Left colon (tissue), 2 donors: Measurements from ENCODE around the gene MBNL3. TPM values are rescaled to one million over a fixed set of nuclear protein-coding genes. Genes with fewer than 3 reads are reported as not detected.
"Not testable (repeated sequence)": the region's sequence is repeated elsewhere in the genome, so short reads cannot be mapped to it uniquely, and the experiment has no call there.

Experiments
- ATAC-seq: fragments of 200-7000 bp; cut with Tn5 transposase; one replicate; pipeline ENCODE4 v1.9.1; 2020; ENCODE audit warnings: mild to moderate bottlenecking, moderate library complexity
- DNase-seq, 2 donors: peaks; one replicate each; pipeline ENCODE4 v3.0.0-alpha.2; 2020
- intact Hi-C, 2 donors: fragments of 100-400 bp; cut with DNase I in 1 of 2; cut with micrococcal nuclease in 1 of 2; formaldehyde crosslinking; loops; one replicate each; pipeline versions ENCODE4 v1.11.2 to v1.14.0; 2022; cut with DNase I, micrococcal nuclease
- total RNA-seq, 2 donors: library from RNA; stranded (reverse); fragmentation: NEBNext Ultra II Directional; extraction: Animal tissue kit (Norgen Biotek cat#: 25700); gene quantifications; one replicate each; pipeline ENCODE4 v1.2.1, GENCODE V29; 2021
- donor health status: DM: no; HTN: no; CAD: no.
- donor health status: DM: yes; HTN: yes; CAD: no.

Gene MBNL3
- total RNA-seq, 2 donors from 2014 or later: 40.2 to 46.2 TPM

DNA sequence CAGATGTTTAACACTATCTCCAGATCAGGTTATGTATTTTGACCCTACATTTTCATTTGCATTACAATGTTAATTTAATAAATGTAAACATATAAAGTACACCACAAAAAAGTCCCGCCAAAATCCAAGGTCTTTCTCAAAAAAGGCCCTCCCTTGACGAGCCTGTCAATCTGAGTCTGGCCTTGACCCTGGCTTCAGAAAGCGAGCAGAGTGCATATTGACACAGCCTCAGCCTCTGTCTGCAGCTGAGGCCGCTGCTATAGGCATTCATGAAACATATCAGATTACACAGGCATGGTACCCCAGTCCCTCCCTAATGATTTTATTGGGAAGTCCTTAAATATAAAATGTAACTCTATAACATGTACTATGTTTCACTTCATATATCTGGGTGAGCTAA lies 6.2 kb downstream of the MBNL3 start:
- DNase-seq: no peak
- intact Hi-C loops: no loop called here
- ATAC-seq: no peak

DNA sequence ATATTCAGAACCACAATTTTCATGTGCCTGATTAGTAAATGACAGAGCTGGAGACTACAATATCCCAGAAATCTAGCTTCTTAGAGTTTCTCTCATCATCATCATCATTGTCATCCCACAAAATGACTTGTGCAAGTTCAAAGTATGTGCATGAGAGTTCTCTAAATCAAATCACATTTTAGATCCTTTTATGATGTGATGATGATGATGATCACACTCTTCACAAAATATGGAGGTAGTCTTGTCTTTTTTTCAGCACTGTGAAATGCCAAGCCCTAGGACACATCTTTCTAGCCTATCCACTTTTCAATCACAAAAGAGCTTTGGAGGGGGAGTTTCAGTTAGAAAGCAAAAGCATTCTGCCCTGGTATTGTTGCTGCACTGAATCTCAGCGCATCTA lies 7.4 kb downstream of the MBNL3 start:
- intact Hi-C loops: no loop called here
- DNase-seq: no peak
- ATAC-seq: no peak

DNA sequence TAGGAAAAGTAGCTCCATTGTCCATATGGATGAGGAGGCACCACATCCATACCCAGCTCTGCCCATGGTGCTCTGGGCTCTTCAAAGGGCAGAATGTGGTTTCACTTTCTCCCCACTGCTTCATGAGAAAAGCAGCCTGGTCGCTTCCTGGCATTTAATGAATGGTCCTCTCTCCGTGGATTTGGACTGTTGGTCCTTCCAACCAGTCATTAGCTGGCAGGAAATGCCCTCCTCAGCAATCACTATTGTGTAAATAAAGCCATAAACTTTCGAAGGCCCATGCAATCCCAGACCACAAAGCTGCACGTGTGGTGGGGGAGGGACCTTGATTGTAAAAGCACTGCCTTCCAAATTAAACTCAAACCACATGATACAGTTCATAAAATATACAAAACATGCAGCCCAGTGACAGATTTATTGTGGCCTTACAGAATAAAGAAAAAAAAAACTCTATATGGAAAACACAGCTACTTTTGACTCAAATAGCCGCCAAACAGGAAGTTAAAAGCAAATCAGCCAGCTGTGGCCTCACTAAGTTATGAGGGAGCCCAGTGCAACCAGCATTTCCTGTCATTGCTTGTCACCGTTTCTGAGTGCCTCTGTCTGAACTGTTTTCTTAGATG lies 8.1 kb downstream of the MBNL3 start:
- ATAC-seq (peak; percentile 87), DNase-seq (peak; percentile 62 to 64)
- intact Hi-C loops: no loop called here

DNA sequence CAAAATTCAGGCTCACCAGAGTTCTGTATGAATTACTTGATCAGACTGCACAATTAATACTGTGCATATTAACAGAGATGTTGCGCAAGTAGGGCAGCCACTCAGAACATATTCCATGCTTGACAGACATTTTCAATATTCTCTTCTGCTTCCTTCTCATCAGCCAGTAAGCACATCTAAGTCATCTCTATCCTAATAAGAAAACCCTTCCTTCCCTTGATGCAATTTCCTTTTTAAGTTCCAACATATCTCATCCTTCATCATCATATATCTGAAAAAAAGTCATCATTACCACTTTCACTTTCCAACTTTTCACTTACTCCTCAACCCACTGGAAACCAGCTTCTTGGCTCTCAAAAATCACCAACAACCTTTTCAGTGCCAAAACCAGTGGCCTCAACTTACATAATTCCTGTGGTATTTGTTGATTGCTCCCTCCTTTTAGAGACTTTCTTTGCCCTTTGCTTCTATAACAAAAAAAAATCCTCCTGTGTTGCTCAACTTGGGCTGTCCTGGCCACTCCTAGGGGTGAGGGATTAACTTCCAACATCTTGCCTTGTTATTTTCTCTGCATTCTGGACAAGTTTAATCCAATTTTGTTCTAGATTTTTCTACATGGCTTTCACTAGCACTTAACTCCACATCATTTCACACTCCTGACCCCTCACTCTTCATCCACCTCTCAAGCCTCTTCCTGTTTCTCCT lies 14.1 kb downstream of the MBNL3 start:
- ATAC-seq (no peak), DNase-seq (no peak)
- intact Hi-C loops: no loop called here

DNA sequence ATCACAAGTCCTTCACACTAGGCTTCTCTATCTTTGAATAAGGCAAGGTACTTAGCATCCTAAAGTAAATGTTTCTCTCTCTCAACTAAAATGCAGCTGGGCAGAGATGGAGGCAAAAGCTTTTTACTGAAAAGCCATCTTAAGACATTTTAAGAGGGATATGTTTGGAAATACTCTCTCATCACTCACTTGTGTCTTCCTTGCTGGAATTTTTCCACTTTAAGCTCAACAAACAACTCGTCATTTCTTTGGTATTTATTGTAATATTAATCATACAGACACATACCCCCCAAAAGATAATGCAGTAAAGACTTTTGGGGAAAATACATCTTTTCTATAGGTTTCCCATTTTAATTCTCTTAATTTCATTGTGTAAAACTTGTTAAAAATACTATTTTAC lies 16.4 kb downstream of the MBNL3 start:
- intact Hi-C loops: no loop called here
- no peak for DNase-seq
- ATAC-seq: no peak

DNA sequence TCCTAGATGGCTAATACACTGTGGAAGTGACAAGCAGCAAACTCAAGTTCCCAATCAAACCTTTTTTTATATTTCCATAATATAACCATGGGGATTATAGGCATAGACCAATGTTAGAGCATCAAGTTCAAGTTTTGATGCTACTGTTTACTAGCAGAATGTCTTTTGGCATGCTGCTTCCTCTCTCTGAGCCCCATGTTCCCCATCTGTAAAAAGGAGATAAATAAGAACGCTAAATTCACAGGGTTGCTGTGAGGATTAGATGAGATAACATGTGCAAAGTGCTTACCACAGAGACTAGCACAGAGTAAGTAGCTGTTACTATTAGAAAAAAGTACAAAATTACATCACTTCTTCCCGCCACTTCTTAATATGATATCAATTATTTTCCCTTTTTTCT lies 18.0 kb downstream of the MBNL3 start:
- ATAC-seq (no peak), DNase-seq (no peak)
- intact Hi-C loops: no loop called here

DNA sequence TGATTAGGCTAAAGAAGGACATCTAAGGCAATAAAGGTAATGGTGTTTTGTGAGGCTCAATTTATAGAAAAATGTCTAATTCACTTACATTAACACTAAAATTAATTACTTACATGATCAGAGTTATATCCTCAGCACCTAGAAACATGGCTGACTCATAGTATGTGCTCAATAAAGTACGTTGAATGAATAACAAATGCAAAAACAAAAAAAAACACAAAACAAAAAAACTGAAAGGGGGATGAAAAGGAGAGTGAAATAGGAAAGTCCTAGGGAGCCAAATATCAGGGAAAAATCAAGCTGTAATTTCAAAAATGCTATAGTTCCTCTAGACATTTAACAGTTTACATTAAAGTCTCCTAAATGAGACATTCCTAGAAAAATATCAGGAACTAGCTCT lies 18.7 kb downstream of the MBNL3 start:
- no peak for DNase-seq
- no peak for ATAC-seq
- intact Hi-C loops: no loop called here

DNA sequence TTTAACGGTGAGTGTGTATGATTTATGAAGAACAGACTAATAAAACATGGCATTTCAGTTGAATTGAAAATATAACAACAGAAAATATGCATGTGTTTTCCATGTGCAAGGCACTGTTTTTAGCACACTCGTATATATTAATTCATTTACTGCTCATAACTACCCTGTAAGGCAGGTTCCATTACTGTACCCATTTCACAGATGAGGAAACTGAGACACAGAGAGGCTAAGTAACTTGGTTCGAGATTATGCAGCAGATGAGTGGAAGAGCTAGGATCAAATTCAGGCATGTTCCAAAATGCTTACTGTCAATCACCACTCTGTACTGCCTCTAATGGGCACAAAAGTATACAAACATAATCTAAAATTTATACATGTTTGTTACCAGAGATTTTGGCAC lies 20.4 kb downstream of the MBNL3 start:
- DNase-seq (no peak), ATAC-seq (no peak)
- intact Hi-C loops: no loop called here

DNA sequence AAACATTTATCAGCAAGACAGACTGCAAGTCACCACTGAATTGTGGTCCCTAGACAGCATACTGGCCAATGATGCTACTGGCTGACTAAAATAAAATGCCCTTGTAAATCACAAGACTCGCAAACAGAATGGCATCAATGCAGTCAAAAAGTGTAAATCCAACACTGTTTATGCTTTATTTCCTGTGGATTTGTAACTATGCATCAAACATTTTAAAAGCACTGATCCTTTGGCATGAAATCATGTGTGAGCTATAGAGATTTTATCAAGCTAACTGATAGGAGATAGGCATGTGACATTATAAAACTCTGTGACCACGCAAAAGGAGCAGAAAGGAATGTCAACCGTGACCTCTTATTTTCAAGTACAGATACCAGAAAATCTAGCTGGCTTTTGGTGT lies 20.8 kb downstream of the MBNL3 start:
- intact Hi-C loops: no loop called here
- no peak for ATAC-seq

DNA sequence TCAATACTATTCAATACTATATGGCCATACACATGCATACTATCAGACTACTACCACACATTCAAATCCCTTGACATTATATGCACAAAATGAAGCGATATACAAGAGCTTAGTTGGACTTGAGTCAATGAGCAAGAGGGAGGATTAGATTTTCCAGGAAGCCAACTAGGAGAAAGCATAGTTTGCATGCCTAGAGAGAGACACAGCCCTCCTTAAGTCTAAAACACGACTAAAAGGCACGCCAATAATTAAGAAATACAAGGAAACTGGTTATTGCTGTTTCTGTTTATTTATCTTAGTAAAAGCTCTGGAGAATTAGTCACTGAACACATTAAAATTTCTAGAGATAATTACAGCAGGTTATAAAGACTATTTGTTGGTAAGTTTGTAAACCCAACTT lies 21.8 kb downstream of the MBNL3 start:
- ATAC-seq: no peak
- intact Hi-C loops: no loop called here

More for the DNA sequence above, 20.8 kb downstream of the MBNL3 start:
- no peak for DNase-seq

DNA sequence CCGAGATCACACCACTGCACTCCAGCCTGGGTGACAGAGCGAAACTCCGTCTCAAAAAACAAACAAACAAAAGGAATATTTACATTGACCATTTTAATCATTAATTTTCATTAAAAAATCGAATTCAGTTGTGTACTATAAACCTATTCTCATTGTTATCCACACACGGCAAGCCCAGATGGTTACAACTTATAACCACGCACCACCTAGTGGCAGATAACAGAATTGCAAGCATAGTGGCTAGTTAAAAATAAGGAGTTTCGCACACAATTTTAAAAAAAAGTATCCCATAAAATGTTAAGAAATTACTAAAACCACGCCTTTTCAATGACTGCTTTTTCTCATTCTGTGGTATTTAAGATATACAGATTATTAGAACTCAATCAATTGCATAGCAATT lies 25.4 kb downstream of the MBNL3 start:
- intact Hi-C loops: no loop called here
- ATAC-seq: no peak
- peak in 1 of 2 donors; percentile 14 for DNase-seq

More for the DNA sequence above, 21.8 kb downstream of the MBNL3 start:
- DNase-seq: no peak

DNA sequence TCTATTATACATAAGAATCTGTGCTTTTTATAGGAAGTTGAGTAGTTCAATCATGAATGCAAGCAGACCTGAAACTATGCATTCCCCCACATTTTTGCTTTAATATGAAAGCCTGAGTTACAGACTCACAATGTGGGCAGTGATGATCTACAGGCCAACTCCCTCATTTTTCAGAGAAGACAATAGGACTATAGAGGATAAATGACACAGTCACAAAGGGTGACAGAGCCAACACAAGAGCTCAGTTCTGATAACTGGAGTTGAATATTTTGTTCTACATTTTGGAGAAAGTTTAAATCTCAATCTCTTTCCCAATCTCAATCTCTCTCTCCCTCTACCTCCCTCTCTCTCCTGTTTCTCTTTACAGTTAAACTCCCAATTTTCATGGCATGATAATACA lies 27.0 kb downstream of the MBNL3 start:
- DNase-seq (no peak), ATAC-seq (no peak)

DNA sequence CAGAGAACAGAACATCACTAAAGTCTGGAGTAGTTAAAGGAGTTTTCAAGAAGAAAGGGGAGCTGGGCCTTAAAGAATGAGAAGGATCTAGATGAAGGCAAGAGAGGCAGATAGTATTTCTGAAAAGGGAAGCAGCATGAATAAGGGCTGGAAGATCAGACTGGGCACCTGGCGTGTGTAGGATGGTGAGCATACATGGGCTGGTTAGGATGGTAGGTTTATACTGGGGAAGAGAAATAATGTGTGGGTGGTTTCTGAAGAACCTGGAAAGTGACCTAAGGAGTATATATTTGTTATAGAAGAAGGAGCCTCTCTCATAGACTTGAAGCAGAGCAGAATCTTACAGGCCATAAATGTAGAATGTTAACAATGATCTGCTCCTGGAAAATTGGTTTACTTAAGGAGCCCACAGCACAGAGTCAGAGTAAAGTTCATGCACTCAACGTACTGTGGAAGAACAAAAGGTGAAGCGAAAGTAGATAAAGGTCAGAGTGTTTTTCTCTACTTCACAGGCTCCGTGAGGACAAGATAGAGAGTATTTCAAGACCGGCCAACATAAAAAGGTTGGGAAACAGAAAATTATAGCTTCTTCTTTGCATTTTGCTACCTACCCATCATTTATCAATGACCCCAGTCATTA lies 35.8 kb downstream of the MBNL3 start:
- ATAC-seq (no peak), DNase-seq (no peak)
- intact Hi-C loops: no loop called here

More for the DNA sequence above, 27.0 kb downstream of the MBNL3 start:
- intact Hi-C loops: no loop called here

DNA sequence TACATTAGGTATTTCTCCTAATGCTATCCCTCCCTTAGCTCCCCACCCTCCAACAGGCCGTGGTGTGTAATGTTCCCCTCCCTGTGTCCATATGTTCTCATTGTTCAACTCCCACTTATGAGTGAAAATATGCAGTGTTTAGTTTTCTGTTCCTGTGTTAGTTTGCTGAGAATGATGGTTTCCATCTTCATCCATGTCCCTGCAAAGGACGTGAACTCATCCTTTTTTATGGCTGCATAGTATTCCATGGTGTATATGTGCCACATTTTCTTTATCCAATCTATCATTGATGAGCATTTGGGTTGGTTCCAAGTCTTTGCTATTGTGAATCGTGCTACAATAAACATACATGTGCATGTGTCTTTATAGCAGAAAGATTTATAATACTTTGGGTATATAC lies 42.9 kb downstream of the MBNL3 start:
- intact Hi-C loops: loop anchor here in 1 of 2 donors (10.0 kb wide), 1 partner anchor 151 kb away; no protein-coding TSS in a partner anchor
- DNase-seq: not testable (repeated sequence)

DNA sequence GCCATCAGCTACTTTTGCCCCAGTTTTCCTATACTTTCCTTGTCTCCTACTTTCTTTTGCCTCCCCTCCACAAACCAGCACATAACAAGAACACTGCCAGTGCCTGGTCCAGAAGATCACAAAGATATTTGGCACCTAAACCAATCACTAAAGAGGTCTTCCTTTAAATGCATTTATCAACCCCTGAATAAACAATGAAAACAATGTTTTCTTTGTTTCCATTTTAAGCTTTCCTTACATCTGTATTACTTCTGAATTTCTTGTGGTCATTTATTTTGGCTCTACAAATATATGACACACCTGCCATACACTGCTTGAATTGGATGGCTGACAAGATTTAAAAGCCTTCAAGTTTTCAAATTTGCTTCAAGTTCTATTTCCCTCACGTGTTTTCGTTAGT lies 43.9 kb downstream of the MBNL3 start:
- no peak for DNase-seq
- ATAC-seq: no peak
- intact Hi-C loops: loop anchor here in 1 of 2 donors (10.0 kb wide), 1 partner anchor 150 kb away; no protein-coding TSS in a partner anchor

More for the DNA sequence above, 42.9 kb downstream of the MBNL3 start:
- ATAC-seq: not testable (repeated sequence)

DNA sequence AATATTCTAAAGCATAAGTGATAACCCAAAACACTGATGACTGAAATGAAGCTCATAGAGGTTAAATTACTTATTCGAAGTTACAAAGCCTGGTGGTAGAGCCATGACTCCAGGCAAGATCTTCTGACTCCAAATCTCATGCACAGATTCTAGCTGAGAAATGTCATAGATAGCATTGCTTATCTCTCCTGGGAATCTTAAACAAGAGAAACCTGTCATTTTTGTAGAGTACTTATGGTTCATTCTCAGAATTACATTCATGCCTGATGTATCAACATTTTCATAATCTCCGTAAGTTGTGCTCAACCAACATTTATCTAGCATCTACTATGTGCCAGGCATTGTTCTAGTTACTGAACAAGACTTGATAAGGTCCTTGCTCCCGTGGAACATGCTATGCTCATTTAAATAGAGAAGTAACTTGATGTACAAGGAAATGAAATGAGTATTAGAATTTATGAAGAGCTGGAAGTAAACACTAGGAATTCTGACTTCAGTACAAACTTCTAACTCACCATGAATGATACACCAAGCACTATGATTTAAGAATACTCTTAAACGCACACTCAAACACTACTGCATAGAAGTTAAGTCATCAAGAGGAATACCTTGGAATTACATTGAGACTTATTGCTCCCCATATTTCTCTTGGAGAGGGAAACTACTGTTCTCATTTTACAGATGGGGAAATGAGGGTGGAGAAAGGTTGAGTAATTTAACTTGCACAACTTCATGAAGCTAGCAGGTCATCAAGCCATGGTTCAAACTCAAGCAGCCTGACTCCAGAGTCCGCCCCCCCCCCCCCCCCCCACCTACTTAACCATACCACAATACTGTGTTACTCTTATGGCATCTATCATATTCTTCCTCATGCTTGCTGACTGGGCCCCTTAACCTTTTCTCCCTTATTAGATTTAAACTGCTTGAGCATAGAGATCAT lies 45.4 kb downstream of the MBNL3 start:
- intact Hi-C loops: loop anchor here in 1 of 2 donors (10.0 kb wide), 1 partner anchor 149 kb away; no protein-coding TSS in a partner anchor
- DNase-seq (no peak), ATAC-seq (no peak)

DNA sequence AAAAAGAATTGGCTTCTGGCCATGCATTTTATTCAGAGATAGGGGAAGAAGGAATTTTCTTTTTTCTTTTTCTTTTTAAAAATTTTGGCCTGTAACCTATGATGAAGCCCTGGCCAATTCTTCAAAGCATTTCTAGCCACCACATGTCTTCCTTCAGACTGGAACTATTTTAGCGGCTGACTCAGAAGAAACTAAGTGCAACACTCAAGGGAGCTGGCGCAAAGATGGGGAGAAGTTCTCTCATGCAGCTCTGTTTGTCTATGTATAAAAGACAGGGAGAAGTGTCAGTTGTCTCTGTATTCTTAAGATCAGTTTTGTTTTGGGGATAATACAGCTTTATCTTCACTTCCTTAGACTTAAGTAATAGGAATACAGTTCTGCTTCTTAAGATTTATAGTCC lies 46.1 kb downstream of the MBNL3 start:
- intact Hi-C loops: loop anchor here in 1 of 2 donors (10.0 kb wide), 1 partner anchor 148 kb away; no protein-coding TSS in a partner anchor
- ATAC-seq (no peak), DNase-seq (no peak)

DNA sequence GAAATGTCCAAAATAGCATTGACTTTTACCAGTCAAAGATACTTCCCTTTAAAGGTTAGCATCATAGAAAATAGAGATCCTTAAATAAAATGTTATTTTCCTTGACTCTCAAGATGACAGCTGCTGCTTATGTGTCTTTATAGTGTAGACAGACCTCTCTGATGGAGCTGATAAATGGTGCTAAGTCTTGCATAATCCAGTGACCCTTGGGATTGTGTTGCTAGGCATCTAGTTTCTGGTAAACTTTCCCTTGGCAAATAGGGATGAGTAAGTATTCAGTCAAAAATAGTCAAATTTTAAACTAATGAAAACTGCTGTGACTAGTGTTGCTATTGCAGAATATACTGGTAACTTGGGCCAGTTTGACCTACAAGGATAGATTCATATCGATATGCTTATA lies 53.6 kb downstream of the MBNL3 start:
- intact Hi-C loops: no loop called here
- DNase-seq (no peak), ATAC-seq (no peak)

DNA sequence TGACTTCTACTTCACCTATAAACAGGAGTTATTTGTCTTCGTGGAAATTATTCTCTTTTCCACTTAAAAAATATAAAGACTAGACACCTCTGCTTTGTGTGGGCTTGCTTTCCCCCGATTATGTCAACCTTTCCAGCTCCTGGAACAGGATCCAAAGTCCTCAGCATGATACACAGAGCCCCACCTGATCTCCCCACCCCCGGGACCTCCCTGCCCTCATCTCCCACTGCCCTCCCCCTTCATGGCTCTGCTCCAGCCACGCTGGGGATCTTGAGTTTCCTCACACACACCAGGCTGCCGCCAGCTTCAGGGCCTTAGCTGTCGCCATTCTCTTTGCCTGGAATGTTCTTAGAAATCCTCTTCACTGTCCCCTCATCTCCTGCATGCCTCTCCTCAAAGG lies 55.3 kb downstream of the MBNL3 start:
- ATAC-seq (no peak), DNase-seq (no peak)
- intact Hi-C loops: no loop called here
